RPMI8226 (cell line): ENCODE results near the gene SLC6A13.
"Not testable (repeated sequence)": the region's sequence is repeated elsewhere in the genome, so short reads cannot be mapped to it uniquely, and the experiment has no call there.

Experiments
- DNase-seq: peaks from one replicate; pipeline ENCODE4 v3.0.0-alpha.2; 2015

The SLC6A13 gene

GRCh38 chr12:232731-233614, 29.7 kb downstream of the SLC6A13 start:
- DNase-seq = no peak

- DNase-seq = no peak
Measured at GRCh38 chr12:230925-231671, 31.5 kb downstream of the SLC6A13 start.

- no peak for DNase-seq
Measured at GRCh38 chr12:229441-230191, 33.0 kb downstream of the SLC6A13 start.

GRCh38 chr12:228846-229200, 33.8 kb downstream of the SLC6A13 start:
- no peak for DNase-seq

GRCh38 chr12:227923-228845, 34.5 kb downstream of the SLC6A13 start:
- DNase-seq = no peak

GRCh38 chr12:227286-227915, 35.2 kb downstream of the SLC6A13 start:
- no peak for DNase-seq

GRCh38 chr12:226401-226800, 36.2 kb downstream of the SLC6A13 start:
- no peak for DNase-seq

- no peak for DNase-seq
Measured at GRCh38 chr12:225012-225411, 37.6 kb downstream of the SLC6A13 start.

GRCh38 chr12:224330-224729, 38.3 kb downstream of the SLC6A13 start:
- no peak for DNase-seq

- DNase-seq = no peak
Measured at GRCh38 chr12:223841-224240, 38.8 kb downstream of the SLC6A13 start.

- no peak for DNase-seq
Measured at GRCh38 chr12:221736-222135, 40.9 kb downstream of the SLC6A13 start.

GRCh38 chr12:220946-221550, 41.6 kb downstream of the SLC6A13 start:
- DNase-seq = no peak

GRCh38 chr12:220491-220890, 42.1 kb downstream of the SLC6A13 start:
- no peak for DNase-seq

- DNase-seq = peak; percentile 89
Measured at GRCh38 chr12:219891-220352, 42.7 kb downstream of the SLC6A13 start.

- no peak for DNase-seq
Measured at GRCh38 chr12:218728-219590, 43.7 kb downstream of the SLC6A13 start.

- DNase-seq = no peak
Measured at GRCh38 chr12:218221-218620, 44.4 kb downstream of the SLC6A13 start.

- DNase-seq = not testable (repeated sequence)
Measured at GRCh38 chr12:217029-217428, 45.6 kb downstream of the SLC6A13 start.

- no peak for DNase-seq
Measured at GRCh38 chr12:215116-215515, 47.5 kb downstream of the SLC6A13 start.

GRCh38 chr12:214003-214741, 48.5 kb downstream of the SLC6A13 start, which contains the start of gene SLC6A12:
SLC6A12 (minus strand) TSS chr12:214157; CDS start chr12:209986, 4,171 bp downstream.
- DNase-seq = no peak
